K562 (cell line): ENCODE data around the gene BRF1.

Experiments
- ADNP ChIP-seq: fragments of 200-800 bp; sonication (Bioruptor generic); IDR thresholded peaks from 2 replicates; pipeline ENCODE4 v1.6.1; 2016; ENCODE audit warnings: missing genetic modification characterization, missing compliant biosample characterization
- ARID3B ChIP-seq: fragments of 250-450 bp; sonication (Bioruptor Pico); IDR thresholded peaks from 2 replicates; pipeline ENCODE4 v1.4.0; 2020; ENCODE audit warnings: borderline replicate concordance
- BCL6 ChIP-seq: fragments of 250-450 bp; sonication (Bioruptor Pico); IDR thresholded peaks from 2 replicates; pipeline ENCODE4 v1.4.0; 2020
- CTCF ChIP-seq, 3 experiments: IDR thresholded peaks in 2 of 3; conservative IDR thresholded peaks in 1 of 3; 2 replicates each; pipeline ENCODE4 v1.5.1; 2011 to 2012; ENCODE audit warnings: low read length in 3 of 3, mild to moderate bottlenecking in 3 of 3, control low read depth in 2 of 3, improper control_type of control experiment in 1 of 3, inconsistent platforms in 1 of 3, low read depth in 1 of 3, mixed read lengths in 1 of 3, moderate library complexity in 1 of 3; ENCODE audit not compliant: insufficient read depth in 2 of 3
- FOXA1 ChIP-seq: fragments of 450-650 bp; IDR thresholded peaks from 2 replicates; pipeline ENCODE4 v1.6.1; 2016; ENCODE audit warnings: mild to moderate bottlenecking, borderline replicate concordance
- HIVEP1 ChIP-seq: fragments of 250-450 bp; sonication (Bioruptor Pico); IDR thresholded peaks from 2 replicates; pipeline ENCODE4 v1.4.0; 2020; ENCODE audit warnings: mild to moderate bottlenecking
- MAZ ChIP-seq, 2 experiments: fragments of 450-650 bp in 1 of 2; sonication (generic) in 1 of 2; formaldehyde crosslinking; IDR thresholded peaks in 1 of 2; conservative IDR thresholded peaks in 1 of 2; 2 replicates each; pipeline versions ENCODE4 v1.4.0 to v1.5.0; 2020; ENCODE audit warnings: mild to moderate bottlenecking in 1 of 2, missing genetic modification reagents in 1 of 2
- RCOR1 ChIP-seq, 2 experiments: IDR thresholded peaks; 2 replicates each; pipeline ENCODE4 v1.6.1; 2012; ENCODE audit warnings: low read depth in 2 of 2, low read length in 2 of 2, borderline replicate concordance in 1 of 2, improper control_type of control experiment in 1 of 2
- RNF2 ChIP-seq: sonication (generic); IDR thresholded peaks from 2 replicates; pipeline ENCODE4 v1.6.1; 2016
- ZBTB40 ChIP-seq, 2 experiments: fragments of 450-650 bp in 1 of 2; sonication (generic) in 1 of 2; formaldehyde crosslinking in 1 of 2; IDR thresholded peaks; 2 replicates each; pipeline versions ENCODE4 v1.7.1 to v1.9.0; 2016 to 2022; ENCODE audit warnings: inconsistent platforms in 1 of 2, mild to moderate bottlenecking in 1 of 2, missing genetic modification reagents in 1 of 2
- ZFP1 ChIP-seq: fragments of 450-650 bp; formaldehyde crosslinking; IDR thresholded peaks from 2 replicates; pipeline ENCODE4 v1.4.0; 2020; ENCODE audit warnings: mild to moderate bottlenecking, mixed read lengths

GRCh38 chr14:105212541-105213300 is 88.1 kb downstream of the BRF1 start:
- TF ChIP-seq CTCF (IDR thresholded peaks at IDR 0.05 in 2 of 3, conservative IDR thresholded peaks at IDR 0.05 in 1 of 3; ENCODE audit: insufficient read depth in 2 of 3, low read depth in 1 of 3, low read length in 3 of 3): no peak
- no peak for TF ChIP-seq MAZ (CRISPR knock-in tag; conservative IDR thresholded peaks at IDR 0.05 in 1 of 2, IDR thresholded peaks at IDR 0.05 in 1 of 2)
- no peak for TF ChIP-seq RNF2
- no peak for TF ChIP-seq RCOR1 (IDR thresholded peaks at IDR 0.05; ENCODE audit: borderline replicate concordance in 1 of 2, low read depth in 2 of 2, low read length in 2 of 2)
- TF ChIP-seq HIVEP1 (CRISPR knock-in tag): no peak
- TF ChIP-seq BCL6 (CRISPR knock-in tag): no peak
- TF ChIP-seq FOXA1: no peak
- TF ChIP-seq ZBTB40 (IDR thresholded peaks at IDR 0.05): no peak
- TF ChIP-seq ZBTB40 (CRISPR knock-in tag; IDR thresholded peaks at IDR 0.05): no peak
- no peak for TF ChIP-seq ARID3B (CRISPR knock-in tag)
- no peak for TF ChIP-seq ZFP1 (CRISPR knock-in tag)
- no peak for TF ChIP-seq ADNP
